SH-SY5Y (cell line): ENCODE data around the gene MAP3K2.

Experiments used
- GATA2 ChIP-seq: IDR thresholded peaks from 2 replicates; pipeline ENCODE4 v1.6.1; 2011; ENCODE audit warnings: mild to moderate bottlenecking, low read depth, low read length
- GATA3 ChIP-seq: IDR thresholded peaks from 2 replicates; pipeline ENCODE4 v1.6.1; 2011; ENCODE audit warnings: low read depth, mild to moderate bottlenecking, low read length, moderate library complexity

GRCh38 chr2:127382831-127383230, 4.9 kb downstream of the MAP3K2 start:
- no peak for TF ChIP-seq GATA2
- TF ChIP-seq GATA3, result no peak
